IMR-90 (cell line): ENCODE measurements around the gene PDCD2. TPM values are rescaled to one million over a fixed set of nuclear protein-coding genes. Genes with fewer than 3 reads are reported as not detected.

ENCODE experiments used
- ATAC-seq: fragments of 200-7000 bp; cut with Tn5 transposase; 2 replicates; pipeline ENCODE4 v1.9.1; 2020; ENCODE audit warnings: low read depth, mild to moderate bottlenecking, moderate library complexity
- BruUV-seq: library from RNA; stranded (reverse); fragments of 400-500 nt; replicated peaks from 2 replicates; lab custom pipeline; 2021; lab: Mats Ljungman, UMichigan
- CTCF ChIA-PET: fragments of 300-600 bp; formaldehyde crosslinking; extraction: SDS; loops from one replicate; lab custom pipeline; 2021; ENCODE audit warnings: antibody characterized with exemption; lab: Yijun Ruan, JAX
- POLR2A ChIA-PET: fragments of 300-600 bp; sonication (Branson Sonifier 250); formaldehyde crosslinking; loops from one replicate; lab custom pipeline; 2022; ENCODE audit warnings: antibody characterized with exemption; ENCODE audit not compliant: unreplicated experiment; lab: Charles Lee
- DNase-seq: peaks from one replicate; pipeline ENCODE4 v3.0.0; 2013
- H2AFZ ChIP-seq: replicated peaks from 2 replicates; pipeline ENCODE3; 2013; ENCODE audit warnings: low read length, mild to moderate bottlenecking; ENCODE audit not compliant: poor library complexity
- H2AK5ac ChIP-seq: 2 replicates; pipeline ENCODE4 v1.6.1; 2013; ENCODE audit warnings: low read depth, low read length, inconsistent platforms
- H2AK9ac ChIP-seq: replicated peaks from 2 replicates; pipeline ENCODE3; 2013; ENCODE audit warnings: mild to moderate bottlenecking, low read depth, low read length, moderate library complexity; ENCODE audit not compliant: poor library complexity
- H2BK120ac ChIP-seq: 2 replicates; pipeline ENCODE4 v1.6.1; 2013; ENCODE audit warnings: low read depth, low read length, inconsistent platforms
- H2BK15ac ChIP-seq: 3 replicates; pipeline ENCODE4 v1.6.1; 2013; ENCODE audit warnings: low read depth, low read length, inconsistent platforms
- H2BK20ac ChIP-seq: 2 replicates; pipeline ENCODE4 v1.6.1; 2013; ENCODE audit warnings: low read depth, mild to moderate bottlenecking, inconsistent platforms, low read length, moderate library complexity
- H2BK5ac ChIP-seq: 2 replicates; pipeline ENCODE4 v1.6.1; 2013; ENCODE audit warnings: mild to moderate bottlenecking, low read depth, low read length, inconsistent platforms; ENCODE audit not compliant: poor library complexity, severe bottlenecking
- H3K14ac ChIP-seq: replicated peaks from 2 replicates; pipeline ENCODE4 v1.6.1; 2013; ENCODE audit warnings: low read depth, low read length, inconsistent platforms
- H3K18ac ChIP-seq: 2 replicates; pipeline ENCODE4 v1.6.1; 2013; ENCODE audit warnings: low read depth, low read length, control low read depth
- H3K23ac ChIP-seq: 2 replicates; pipeline ENCODE4 v1.6.1; 2013; ENCODE audit warnings: low read depth, low read length, inconsistent platforms
- H3K27ac ChIP-seq: 2 replicates; pipeline ENCODE4 v1.5.1; 2013; ENCODE audit warnings: mild to moderate bottlenecking, control low read depth, low read length; ENCODE audit not compliant: insufficient read depth
- H3K27me3 ChIP-seq: 2 replicates; pipeline ENCODE4 v1.6.1; 2013; ENCODE audit warnings: low read length; ENCODE audit not compliant: control insufficient read depth, insufficient read depth
- H3K36me3 ChIP-seq: 2 replicates; pipeline ENCODE4 v1.6.1; 2013; ENCODE audit warnings: low read length, mixed read lengths; ENCODE audit not compliant: control insufficient read depth, insufficient read depth
- H3K4ac ChIP-seq: 2 replicates; pipeline ENCODE4 v1.6.1; 2013; ENCODE audit warnings: low read depth, low read length, inconsistent platforms
- H3K4me1 ChIP-seq: 2 replicates; pipeline ENCODE4 v1.6.1; 2013; ENCODE audit warnings: low read length, mixed read lengths; ENCODE audit not compliant: control insufficient read depth, insufficient read depth
- H3K4me2 ChIP-seq: 2 replicates; pipeline ENCODE4 v1.6.1; 2013; ENCODE audit warnings: low read depth, mild to moderate bottlenecking, control low read depth, low read length, moderate library complexity
- H3K4me3 ChIP-seq: 2 replicates; pipeline ENCODE4 v1.5.1; 2013; ENCODE audit warnings: low read depth, mild to moderate bottlenecking, control low read depth, low read length, moderate library complexity; ENCODE audit not compliant: insufficient read depth
- H3K56ac ChIP-seq: 2 replicates; pipeline ENCODE4 v1.6.1; 2013; ENCODE audit warnings: low read length, inconsistent platforms; ENCODE audit not compliant: insufficient read depth; ENCODE audit errors: extremely low read depth
- H3K79me1 ChIP-seq, 2 experiments: 2 replicates each; pipeline ENCODE4 v1.6.1; 2013; ENCODE audit warnings: low read length in 2 of 2, inconsistent platforms in 1 of 2, low read depth in 1 of 2
- H3K9ac ChIP-seq: 2 replicates; pipeline ENCODE4 v1.6.1; 2013; ENCODE audit warnings: low read depth, low read length, control low read depth
- H3K9me1 ChIP-seq: 2 replicates; pipeline ENCODE4 v1.6.1; 2013; ENCODE audit warnings: low read length, inconsistent platforms; ENCODE audit not compliant: insufficient read depth
- H3K9me3 ChIP-seq: 2 replicates; pipeline ENCODE4 v1.6.1; 2013; ENCODE audit warnings: low read length; ENCODE audit not compliant: control insufficient read depth, insufficient read depth
- H4K20me1 ChIP-seq: 2 replicates; pipeline ENCODE4 v1.6.1; 2013; ENCODE audit warnings: low read length, inconsistent platforms; ENCODE audit not compliant: insufficient read depth
- H4K5ac ChIP-seq: 2 replicates; pipeline ENCODE4 v1.6.1; 2013; ENCODE audit warnings: mild to moderate bottlenecking, low read depth, low read length, control low read depth
- H4K8ac ChIP-seq, 2 experiments: 2 replicates each; pipeline ENCODE4 v1.6.1; 2013; ENCODE audit warnings: low read depth in 2 of 2, low read length in 2 of 2, control low read depth in 1 of 2, inconsistent platforms in 1 of 2
- H4K91ac ChIP-seq: 2 replicates; pipeline ENCODE4 v1.6.1; 2013; ENCODE audit warnings: low read depth, low read length, inconsistent platforms; ENCODE audit not compliant: insufficient read depth
- CEBPB ChIP-seq: IDR thresholded peaks from 2 replicates; pipeline ENCODE4 v1.6.1; 2012; ENCODE audit warnings: low read depth, low read length, improper control_type of control experiment
- CHD1 ChIP-seq: IDR thresholded peaks from 2 replicates; pipeline ENCODE4 v1.6.1; 2012; ENCODE audit warnings: low read depth, low read length, improper control_type of control experiment
- FOS ChIP-seq: fragments of 150-350 bp; IDR thresholded peaks from 2 replicates; pipeline ENCODE4 v1.6.1; 2016; ENCODE audit warnings: low read depth, low read length
- MAFK ChIP-seq: IDR thresholded peaks from 2 replicates; pipeline ENCODE4 v1.6.1; 2012; ENCODE audit warnings: low read depth, low read length, improper control_type of control experiment
- MAZ ChIP-seq: IDR thresholded peaks from 2 replicates; pipeline ENCODE4 v1.6.1; 2012; ENCODE audit warnings: low read depth, mild to moderate bottlenecking, low read length, improper control_type of control experiment, moderate library complexity, borderline replicate concordance
- POLR2A ChIP-seq: IDR thresholded peaks from 2 replicates; pipeline ENCODE4 v1.6.1; 2012; ENCODE audit warnings: mild to moderate bottlenecking, low read depth, low read length
- RCOR1 ChIP-seq: IDR thresholded peaks from 2 replicates; pipeline ENCODE4 v1.6.1; 2012; ENCODE audit warnings: mild to moderate bottlenecking, low read length, improper control_type of control experiment; ENCODE audit not compliant: insufficient replicate concordance
- RFX5 ChIP-seq: IDR thresholded peaks from 2 replicates; pipeline ENCODE4 v1.8.0; 2012; ENCODE audit warnings: low read depth, mild to moderate bottlenecking, low read length, moderate library complexity
- USF2 ChIP-seq: fragments of 150-350 bp; IDR thresholded peaks from 2 replicates; pipeline ENCODE4 v1.6.1; 2017; ENCODE audit warnings: mild to moderate bottlenecking, antibody characterized with exemption, low read length, low read depth
- WGBS, 2 experiments: methylation state at CpG; one replicate each; pipeline versions ENCODE4 v1.1.5 to v1.1.7; 2013; ENCODE audit warnings: missing lambda C conversion rate in 2 of 2; ENCODE audit not compliant: insufficient read length in 1 of 2; ENCODE audit errors: extremely low coverage in 2 of 2; 5-methylcytosine and 5-hydroxymethylcytosine counted together
- dilution Hi-C: fragments of 300-500 bp; cut with HindIII; formaldehyde crosslinking; loops from one replicate; pipeline ENCODE4 v1.14.3; 2018; ENCODE audit warnings: low sequenced_read_pairs; ENCODE audit not compliant: unreplicated experiment
- in situ Hi-C: fragments of 300-500 bp; cut with MboI; formaldehyde crosslinking; loops from 3 replicates; pipeline ENCODE4 v1.14.3; 2019; ENCODE audit warnings: low sequenced_read_pairs, inconsistent platforms, mixed read lengths
- intact Hi-C: fragments of 100-400 bp; cut with micrococcal nuclease; formaldehyde crosslinking; loops from 2 replicates; pipeline ENCODE4 v1.10.0; 2022
- polyA plus RNA-seq, 3 experiments: library from polyadenylated mRNA; depleted of rRNA; stranded (reverse); fragments of >200 nt; gene quantifications; 2 replicates each; pipeline ENCODE4 v1.2.3, GENCODE V29; 2012; ENCODE audit warnings: low replicate concordance in 1 of 3
- total RNA-seq: library from RNA; depleted of rRNA; stranded (reverse); fragments of >200 nt; gene quantifications from 2 replicates; pipeline ENCODE4 v1.2.3, GENCODE V29; 2012

The PDCD2 gene
- total and polyA plus RNA-seq, 2 of the 4 experiments (the other 2 are of a cell fraction): 46.1 to 48.8 TPM

- ATAC-seq: no peak
- no peak for TF ChIP-seq FOS
- no peak for TF ChIP-seq RCOR1
- TF ChIP-seq RFX5: no peak
- TF ChIP-seq USF2: no peak
- TF ChIP-seq CEBPB: no peak
- no peak for TF ChIP-seq CHD1
- no peak for TF ChIP-seq MAZ
- 0 out of 2 replicates have a peak, but pooled peaks have one; percentile 3 for TF ChIP-seq MAFK
- no peak for TF ChIP-seq POLR2A
- CTCF ChIA-PET: no interaction called here
Observed at GRCh38 chr6:170572704-170573466, 11.6 kb downstream of the PDCD2 start.

More at GRCh38 chr6:170572704-170573466, 11.6 kb downstream of the PDCD2 start:
- Histone ChIP-seq H2BK5ac (no peak overlapping the region), H3K4me2 (no peak overlapping the region), H3K36me3 (peaks cover 39% of the 10 kb centered on the region), H2AFZ (no peak overlapping the region), H4K8ac (no peak overlapping the region), H3K23ac (no peak overlapping the region), H4K91ac (no peak overlapping the region), H3K56ac (no peak overlapping the region), H2AK9ac (no peak overlapping the region), H4K5ac (no peak overlapping the region), H3K9ac (no peak overlapping the region), H3K4me1 (no peaks in the 10 kb centered on the region), H3K9me3 (no peaks in the 10 kb centered on the region), H3K18ac (no peak overlapping the region), H3K27me3 (no peaks in the 10 kb centered on the region), H4K20me1 (no peaks in the 10 kb centered on the region), H3K14ac (no peak overlapping the region), H2BK20ac (no peak overlapping the region), H3K9me1 (no peaks in the 10 kb centered on the region), H2AK5ac (no peak overlapping the region), H3K79me1 (peaks cover 0 to 6% of the 10 kb centered on the region in 2 experiments; a peak in 1 of 4 replicates), H3K4ac (no peak overlapping the region), H3K4me3 (no peak overlapping the region), H2BK15ac (no peak overlapping the region), H3K27ac (no peak overlapping the region), H2BK120ac (no peak overlapping the region)
- no TSS peak for BruUV-seq
- WGBS, 2 experiments: 100% methylated on average over 1 of the region's 2 CpGs; no CpG with 5 or more reads in 1 of the 2 experiments
- POLR2A ChIA-PET: interaction anchor here (0.6 kb wide), 1 partner anchor 53 kb away, joined by 3 read pairs; no protein-coding TSS in a partner anchor
- no peak for DNase-seq
- dilution Hi-C loops (no loop called here), in situ Hi-C loops (no loop called here), intact Hi-C loops (no loop called here)
